Vagina (tissue), 2 donors: Measurements from ENCODE around the gene DNAH7.

Experiments
- CTCF ChIP-seq, 3 experiments: fragments of 450-650 bp in 2 of 3; fragments of 200-600 bp in 1 of 3; sonication (generic) in 1 of 3; IDR thresholded peaks; one replicate each; pipeline ENCODE4 v1.5.1; 2017 to 2019; ENCODE audit warnings: antibody characterized with exemption in 3 of 3, mild to moderate bottlenecking in 2 of 3, moderate library complexity in 2 of 3
- POLR2A ChIP-seq, 2 donors: fragments of 450-650 bp; IDR thresholded peaks; one replicate each; pipeline ENCODE4 v1.6.1; 2017; ENCODE audit warnings: antibody characterized with exemption in 2 of 2, mild to moderate bottlenecking in 2 of 2, moderate library complexity in 2 of 2
- POLR2AphosphoS5 ChIP-seq, 2 donors: sonication (generic); formaldehyde crosslinking; IDR thresholded peaks; one replicate each; pipeline ENCODE4 v1.9.0; 2017; ENCODE audit warnings: antibody characterized with exemption in 2 of 2, mild to moderate bottlenecking in 2 of 2, low read depth in 1 of 2; ENCODE audit not compliant: insufficient read depth in 1 of 2

- TF ChIP-seq POLR2AphosphoS5 (IDR thresholded peaks at IDR 0.05; ENCODE audit: insufficient read depth in 1 of 2, low read depth in 1 of 2) (no peak), CTCF (IDR thresholded peaks at IDR 0.05) (no peak), POLR2A (IDR thresholded peaks at IDR 0.05) (no peak)
Observed at GRCh38 chr2:195695002-195695631, 373.5 kb downstream of the DNAH7 start.
